KOPT-K1 (cell line): ENCODE measurements around the gene MYF5.

Source experiments
- H3K27ac ChIP-seq: fragments of 200-600 bp; sonication (generic); 2 replicates; pipeline ENCODE4 v1.5.1; 2016; ENCODE audit warnings: antibody characterized with exemption, mild to moderate bottlenecking, low read depth, low read length; ENCODE audit not compliant: poor library complexity, severe bottlenecking
- H3K36me3 ChIP-seq: fragments of 200-600 bp; sonication (generic); 2 replicates; pipeline ENCODE4 v1.5.1; 2017; ENCODE audit warnings: antibody characterized with exemption, mild to moderate bottlenecking, low read length, moderate library complexity; ENCODE audit not compliant: insufficient read depth
- H3K9me3 ChIP-seq: fragments of 200-600 bp; sonication (generic); 2 replicates; pipeline ENCODE4 v1.5.1; 2017; ENCODE audit warnings: antibody characterized with exemption, low read length, mild to moderate bottlenecking; ENCODE audit not compliant: insufficient read depth, poor library complexity, severe bottlenecking

MYF5 gene

DNA sequence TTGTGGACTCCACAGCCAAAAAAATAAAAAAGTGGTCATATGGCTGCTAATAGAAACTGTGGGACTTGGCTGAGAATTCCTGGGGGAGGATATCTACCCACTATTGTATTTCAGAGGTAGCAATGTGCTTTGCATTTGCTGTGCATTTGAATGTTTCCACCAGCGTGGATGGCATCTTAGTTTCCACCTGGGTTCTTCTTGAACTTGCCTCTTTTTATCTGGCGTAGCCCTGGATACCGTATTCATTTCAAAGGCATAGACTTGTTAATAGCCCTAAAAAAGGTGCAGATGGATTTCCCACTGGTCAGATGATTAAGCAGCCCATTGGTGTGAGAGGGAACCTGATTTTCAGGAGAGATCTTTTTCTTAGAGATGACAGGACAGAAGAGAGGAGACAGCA, 1.9 kb upstream of the MYF5 start:
- no peak overlapping the region for H3K27ac ChIP-seq
- no peaks in the 10 kb centered on the region for H3K9me3 ChIP-seq
- no peaks in the 10 kb centered on the region for H3K36me3 ChIP-seq

DNA sequence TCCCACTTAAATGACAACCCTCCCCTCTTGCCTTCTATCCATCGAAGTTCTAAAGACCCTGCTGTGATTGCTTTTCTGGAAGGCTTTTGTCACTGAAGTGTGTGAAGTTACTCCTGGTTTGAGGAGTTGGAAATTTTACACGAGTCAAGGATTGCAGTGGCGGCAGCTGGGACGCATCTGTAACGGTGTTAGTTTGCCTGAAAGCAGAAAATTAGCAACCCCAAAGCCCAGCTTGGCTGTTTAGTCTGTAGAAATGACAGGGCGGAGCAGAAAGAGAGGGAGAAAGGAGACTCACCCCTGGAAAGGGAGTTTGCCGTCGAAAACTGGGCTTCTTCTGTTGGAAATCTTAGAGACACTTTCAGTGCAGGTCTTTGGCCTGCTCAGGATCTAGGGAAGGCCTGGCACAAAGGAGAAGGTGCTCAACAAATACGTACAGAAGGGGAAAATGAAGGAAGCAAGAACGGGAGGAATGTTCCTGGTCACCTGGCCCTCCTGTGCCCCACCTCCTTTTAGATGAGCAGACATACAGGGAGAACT, 931 bp upstream of the MYF5 start:
- H3K36me3 ChIP-seq = no peaks in the 10 kb centered on the region
- no peaks in the 10 kb centered on the region for H3K9me3 ChIP-seq
- H3K27ac ChIP-seq = no peak overlapping the region

DNA sequence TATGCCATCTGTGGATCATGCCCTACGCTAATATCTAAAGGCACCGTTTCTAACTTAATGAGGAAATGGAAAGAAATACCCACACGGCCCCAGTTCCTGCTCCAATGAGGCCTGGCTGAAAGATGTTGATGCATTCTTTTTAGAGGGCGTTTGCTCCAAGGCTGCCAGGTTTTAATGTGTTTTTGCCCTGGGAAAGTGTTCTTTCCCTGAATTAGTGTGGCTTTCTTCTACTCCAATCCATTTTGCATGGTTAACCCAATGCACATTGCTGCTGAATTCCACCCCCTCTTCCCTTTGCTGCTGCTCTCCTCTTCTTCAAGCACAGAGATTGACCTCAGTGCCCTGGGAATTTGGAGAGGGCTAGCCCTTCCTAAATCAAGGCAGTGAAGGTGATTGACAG, 1.1 kb downstream of the MYF5 start:
- H3K27ac ChIP-seq = no peak overlapping the region

DNA sequence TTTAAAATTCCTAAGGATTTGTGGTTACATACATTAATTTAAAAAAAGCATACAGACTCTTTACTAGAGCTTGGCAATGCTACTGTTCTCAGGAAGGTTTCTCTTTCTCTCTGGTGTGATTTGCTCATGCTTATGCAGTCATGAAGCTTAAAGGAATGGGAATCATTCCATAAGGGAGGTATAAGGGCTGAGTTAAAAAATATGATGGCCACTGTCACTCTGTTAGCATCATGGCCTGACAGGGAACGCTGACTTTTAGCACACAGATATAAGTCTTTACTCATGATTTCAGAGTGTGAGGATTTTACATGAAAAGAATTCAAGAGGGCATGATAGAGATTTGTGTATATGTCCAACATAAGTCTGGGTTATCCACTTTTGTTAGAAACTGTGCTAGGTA, 3.8 kb downstream of the MYF5 start:
- Histone ChIP-seq H3K36me3 (no peaks in the 10 kb centered on the region), H3K9me3 (no peaks in the 10 kb centered on the region), H3K27ac (no peak overlapping the region)

More for the DNA sequence above, 1.1 kb downstream of the MYF5 start:
- no peaks in the 10 kb centered on the region for H3K9me3 ChIP-seq
- no peaks in the 10 kb centered on the region for H3K36me3 ChIP-seq

DNA sequence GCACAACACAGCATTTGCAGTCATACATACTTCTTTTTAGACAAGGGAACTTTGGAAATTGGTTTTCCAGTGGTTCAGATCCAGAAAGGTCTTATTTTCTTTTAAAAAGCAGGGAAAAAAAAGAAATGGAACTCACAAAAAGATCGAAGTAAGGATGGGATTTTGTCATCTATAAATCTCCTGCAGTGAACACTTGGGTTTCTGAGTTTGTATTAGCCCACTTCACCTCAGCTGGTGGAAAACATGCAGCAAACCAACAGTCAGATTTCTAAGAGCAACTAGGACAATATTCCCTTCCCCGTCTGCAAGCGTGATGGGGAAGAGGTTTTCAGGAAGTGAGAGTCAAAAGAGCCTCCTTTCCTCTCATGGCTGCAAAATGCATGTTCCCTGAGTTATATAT, 4.6 kb downstream of the MYF5 start:
- no peak overlapping the region for H3K27ac ChIP-seq

DNA sequence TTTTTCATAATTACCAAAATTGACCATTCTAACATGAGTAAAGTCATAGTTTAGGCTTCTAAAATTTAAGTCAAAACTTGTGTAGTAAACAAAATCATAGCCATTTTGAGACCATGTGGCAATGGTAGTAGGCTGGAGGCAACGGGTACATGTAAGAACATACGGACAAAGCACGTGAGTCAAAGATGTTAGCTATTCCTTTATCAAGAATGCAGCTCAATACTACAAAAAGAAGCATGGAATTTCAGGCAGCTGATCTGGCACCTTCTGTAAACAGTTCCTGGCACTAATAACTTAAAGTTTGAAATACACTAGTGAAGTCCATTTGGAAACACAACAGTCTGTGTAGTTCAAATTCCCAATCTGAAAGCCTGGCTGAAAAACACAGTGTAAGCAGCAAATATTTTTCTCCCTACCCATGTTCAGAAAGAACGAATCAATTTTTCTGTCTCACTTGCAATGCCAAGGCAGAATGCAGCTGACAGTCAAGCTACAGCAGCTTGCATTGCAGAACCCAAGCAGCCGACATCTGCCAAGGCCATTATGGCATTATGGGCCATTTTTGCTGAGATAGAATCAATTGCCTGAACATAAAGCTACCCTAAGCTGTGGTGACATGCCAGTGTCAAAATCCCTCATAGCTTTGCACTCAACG, 29.3 kb downstream of the MYF5 start:
- Histone ChIP-seq H3K36me3 (no peaks in the 10 kb centered on the region), H3K9me3 (no peaks in the 10 kb centered on the region), H3K27ac (no peak overlapping the region)

More for the DNA sequence above, 4.6 kb downstream of the MYF5 start:
- H3K36me3 ChIP-seq = no peaks in the 10 kb centered on the region
- no peaks in the 10 kb centered on the region for H3K9me3 ChIP-seq

DNA sequence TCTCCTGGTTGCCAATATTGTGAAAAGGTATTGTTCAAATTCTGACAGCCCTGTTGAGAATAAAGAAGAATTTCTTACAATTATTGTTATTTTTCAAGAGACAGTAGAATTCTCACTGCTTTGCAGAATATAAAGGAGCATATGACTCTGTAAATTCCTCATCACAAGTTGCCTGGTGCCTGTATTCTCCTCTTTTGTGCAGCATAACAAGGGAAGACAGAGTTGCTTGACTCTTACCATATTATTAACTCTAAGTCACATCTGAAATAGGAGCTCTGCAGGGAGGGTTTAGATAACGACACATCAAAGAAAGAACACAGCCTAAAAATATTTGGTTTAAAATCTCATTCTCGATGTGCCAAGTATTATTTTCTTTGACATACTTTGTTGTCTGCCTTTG, 31.1 kb downstream of the MYF5 start:
- no peaks in the 10 kb centered on the region for H3K9me3 ChIP-seq
- H3K36me3 ChIP-seq = no peaks in the 10 kb centered on the region
- H3K27ac ChIP-seq = no peak overlapping the region

DNA sequence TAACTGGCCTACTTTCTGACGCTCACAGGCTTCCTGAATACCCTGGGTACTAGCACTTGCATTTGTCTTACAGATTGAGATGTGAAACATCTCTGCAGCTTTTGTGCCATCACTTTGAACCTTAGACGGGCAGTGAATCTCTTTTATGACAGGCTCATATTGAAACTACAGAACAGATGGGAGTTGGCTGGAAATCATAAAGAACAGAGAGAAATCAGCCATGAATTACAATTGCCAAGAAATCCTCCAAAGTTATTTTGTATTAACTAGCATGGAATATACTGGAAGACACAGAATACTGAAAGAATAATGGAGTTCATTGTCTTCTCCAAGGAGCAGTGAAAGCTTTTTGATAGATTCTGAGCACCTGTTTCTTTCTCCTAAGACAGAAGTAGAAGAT, 32.7 kb downstream of the MYF5 start:
- no peak overlapping the region for H3K27ac ChIP-seq
- no peaks in the 10 kb centered on the region for H3K36me3 ChIP-seq
- H3K9me3 ChIP-seq = no peaks in the 10 kb centered on the region

DNA sequence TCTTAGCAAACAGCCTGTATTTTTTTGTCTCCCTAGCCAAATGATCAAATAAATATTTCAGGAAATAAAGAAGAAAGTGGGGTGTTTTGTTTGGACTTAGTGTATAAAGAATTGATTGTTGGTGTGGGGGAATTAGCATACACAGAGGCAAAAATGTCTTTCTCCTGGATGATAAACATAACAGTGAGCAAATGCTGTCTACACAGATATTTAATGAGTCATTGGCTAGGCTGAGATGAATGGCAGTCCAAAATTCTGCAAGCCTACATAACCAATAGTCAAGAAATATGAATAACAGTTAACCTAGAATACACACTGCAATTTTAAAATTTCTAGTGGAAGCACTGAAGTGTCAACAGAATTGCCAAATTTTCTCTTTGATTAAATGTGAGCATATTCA, 35.8 kb downstream of the MYF5 start:
- H3K27ac ChIP-seq = no peak overlapping the region
- no peaks in the 10 kb centered on the region for H3K36me3 ChIP-seq
- no peaks in the 10 kb centered on the region for H3K9me3 ChIP-seq

DNA sequence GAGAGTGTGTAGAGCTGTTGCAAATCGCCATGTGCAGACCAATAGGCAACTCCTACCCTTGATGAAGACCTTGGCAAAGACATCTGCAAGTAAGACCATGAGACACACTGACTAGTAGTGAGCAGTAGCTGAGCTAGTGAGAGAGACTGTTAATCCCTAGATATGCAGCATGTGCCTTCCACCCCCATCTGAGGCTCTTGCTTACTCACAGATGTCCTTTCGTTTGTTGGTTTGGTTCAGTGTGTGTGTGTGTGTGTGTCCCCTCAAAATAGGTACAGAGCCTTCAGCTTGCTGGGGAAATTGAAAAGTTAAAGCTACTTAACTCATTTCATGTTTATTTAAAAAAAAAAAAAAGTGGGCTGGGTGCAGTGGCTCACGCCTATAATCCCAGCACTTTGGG, 37.6 kb downstream of the MYF5 start:
- Histone ChIP-seq H3K9me3 (no peaks in the 10 kb centered on the region), H3K36me3 (no peaks in the 10 kb centered on the region)

DNA sequence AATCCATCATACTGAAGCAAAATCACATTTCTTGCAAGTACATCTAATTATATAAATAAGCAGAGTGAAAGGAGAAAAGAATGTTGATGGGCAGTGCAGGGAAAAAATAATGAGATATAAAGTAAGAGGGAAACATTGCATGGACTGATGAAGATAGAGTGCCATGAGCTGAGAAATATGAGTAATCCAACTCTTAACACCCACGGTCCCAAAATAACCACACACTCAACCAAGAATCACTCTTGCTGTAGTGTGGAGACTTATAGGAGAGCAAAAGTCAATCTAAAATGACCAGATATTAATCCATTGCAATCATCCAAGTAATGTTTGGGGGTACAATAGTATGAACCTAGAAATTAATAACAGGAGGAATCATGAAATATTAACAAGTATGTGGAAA, 40.2 kb downstream of the MYF5 start:
- Histone ChIP-seq H3K9me3 (no peaks in the 10 kb centered on the region), H3K27ac (no peak overlapping the region), H3K36me3 (no peaks in the 10 kb centered on the region)

More for the DNA sequence above, 37.6 kb downstream of the MYF5 start:
- no peak overlapping the region for H3K27ac ChIP-seq

DNA sequence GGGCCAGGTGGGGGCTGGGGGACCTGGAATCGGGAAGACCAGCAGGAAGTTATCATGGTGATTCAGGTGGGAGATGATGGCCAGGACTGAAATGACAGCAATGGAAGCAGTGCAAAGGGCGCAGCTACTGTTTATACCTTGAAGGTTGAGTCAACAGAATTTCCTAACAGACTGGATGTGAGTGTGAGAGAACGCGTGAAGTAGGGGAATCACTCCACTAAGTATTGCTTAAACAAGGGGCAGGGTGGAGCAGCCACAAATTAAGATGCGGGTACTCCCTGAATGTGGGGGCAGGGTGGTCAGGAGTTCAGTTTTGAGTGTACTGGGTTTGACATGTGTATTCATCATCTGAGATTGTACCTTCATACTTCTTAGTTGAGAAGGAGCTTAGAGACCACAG, 45.1 kb downstream of the MYF5 start:
- Histone ChIP-seq H3K27ac (no peak overlapping the region), H3K36me3 (no peaks in the 10 kb centered on the region), H3K9me3 (no peaks in the 10 kb centered on the region)

DNA sequence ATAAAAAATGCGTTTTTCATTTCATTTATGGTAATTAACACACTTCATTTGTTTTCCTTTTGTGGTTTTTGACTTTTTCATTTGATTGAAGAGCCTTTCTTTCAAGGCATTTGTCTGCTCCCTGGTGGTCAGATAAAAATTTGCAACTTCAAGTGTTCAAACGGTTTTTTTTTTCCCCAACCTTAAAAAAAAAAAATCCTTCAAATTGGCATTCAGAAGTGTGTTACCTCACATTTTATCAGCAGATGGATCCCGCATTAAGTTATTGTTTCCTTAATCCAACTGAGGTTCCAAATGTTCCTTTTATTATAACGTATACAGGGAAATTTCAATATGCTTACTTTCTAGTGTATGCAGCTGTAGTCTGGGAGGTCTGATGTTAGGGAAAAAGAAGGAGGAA, 47.2 kb downstream of the MYF5 start:
- Histone ChIP-seq H3K36me3 (no peaks in the 10 kb centered on the region), H3K27ac (no peak overlapping the region), H3K9me3 (no peaks in the 10 kb centered on the region)

DNA sequence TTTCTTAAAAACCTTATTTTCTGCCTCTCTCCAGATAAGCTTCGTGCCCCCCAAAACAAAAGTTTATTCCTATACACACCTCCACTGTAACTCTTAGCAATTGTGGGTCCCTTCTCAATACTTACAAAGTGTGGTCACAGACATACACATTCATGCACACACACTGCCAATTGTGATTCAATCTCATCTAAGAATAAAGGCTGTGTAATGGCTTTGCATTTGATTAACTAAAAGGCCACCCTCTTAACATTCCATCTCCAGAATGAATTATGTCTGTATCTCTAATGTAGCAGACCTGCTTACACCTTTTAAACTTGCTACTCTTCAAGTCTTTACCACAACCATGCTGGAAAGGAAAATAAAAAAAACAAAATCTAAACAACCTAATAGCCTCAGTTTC, 49.5 kb downstream of the MYF5 start:
- H3K9me3 ChIP-seq = no peaks in the 10 kb centered on the region
- no peak overlapping the region for H3K27ac ChIP-seq
- no peaks in the 10 kb centered on the region for H3K36me3 ChIP-seq

DNA sequence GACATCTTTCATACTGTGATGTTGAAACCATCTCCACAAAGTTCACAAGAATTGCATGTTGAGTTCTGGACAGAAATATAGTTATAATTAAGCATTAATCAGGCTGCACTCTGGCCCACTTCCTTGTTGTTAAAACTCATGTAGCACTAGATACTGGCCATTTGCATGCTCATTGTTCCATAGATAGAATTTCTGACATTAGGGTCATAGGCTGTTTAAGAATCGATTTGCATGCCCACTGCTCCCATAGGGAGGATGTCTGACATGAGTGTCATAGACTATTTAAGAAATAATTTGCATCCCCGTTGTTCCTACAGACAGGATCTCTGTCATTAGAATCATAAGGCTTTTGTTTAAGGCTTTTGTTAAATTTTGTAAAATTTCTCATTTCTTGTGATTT, 50.2 kb downstream of the MYF5 start:
- no peaks in the 10 kb centered on the region for H3K9me3 ChIP-seq
- no peaks in the 10 kb centered on the region for H3K36me3 ChIP-seq
- no peak overlapping the region for H3K27ac ChIP-seq
